ENCODE data around the gene CHN2.

Gene CHN2

GRCh38 chr7:29464753-29465152 lies 270.2 kb downstream of the CHN2 start:
- DNase-seq (ENCODE audit: low read depth in 2 of 2): no peak

DNA sequence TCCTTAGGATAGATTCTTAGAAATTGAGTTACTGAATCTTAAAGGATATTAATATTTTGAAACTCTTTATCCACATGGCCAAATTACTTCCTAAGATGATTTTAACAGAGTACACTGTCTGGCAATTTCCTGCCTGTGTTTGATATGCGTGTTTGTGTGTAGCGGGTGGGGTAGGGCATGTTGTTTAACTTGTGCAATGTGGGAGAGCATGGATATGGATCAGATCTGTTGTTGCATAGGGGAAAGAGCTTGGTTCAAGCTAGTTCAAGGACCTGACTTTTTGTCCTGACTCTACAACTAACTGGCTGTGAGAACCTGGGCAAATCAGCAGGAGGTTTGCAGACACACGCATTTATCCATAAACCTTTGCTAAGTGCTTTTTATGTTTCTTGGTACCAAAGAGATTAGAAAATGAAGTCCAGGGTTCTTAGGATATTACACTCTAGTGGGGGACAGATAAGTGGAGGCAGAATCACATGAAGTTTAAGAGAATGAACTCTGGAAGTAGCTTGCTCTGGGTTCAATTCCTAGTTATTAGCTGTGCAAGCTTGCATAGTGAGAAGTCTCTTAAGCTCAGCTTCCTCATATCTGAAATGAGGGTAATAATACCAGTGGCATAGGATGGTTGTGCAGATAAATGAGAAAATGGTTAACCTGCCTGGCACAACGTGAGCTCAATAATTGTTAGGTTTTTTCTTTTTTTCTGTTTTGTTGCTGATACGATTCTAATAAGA lies 272.8 kb downstream of the CHN2 start:
- no peak for DNase-seq (ENCODE audit: low read depth in 2 of 2)

GRCh38 chr7:29468196-29468595 lies 273.6 kb downstream of the CHN2 start:
- no peak for DNase-seq (ENCODE audit: low read depth in 2 of 2)

DNA sequence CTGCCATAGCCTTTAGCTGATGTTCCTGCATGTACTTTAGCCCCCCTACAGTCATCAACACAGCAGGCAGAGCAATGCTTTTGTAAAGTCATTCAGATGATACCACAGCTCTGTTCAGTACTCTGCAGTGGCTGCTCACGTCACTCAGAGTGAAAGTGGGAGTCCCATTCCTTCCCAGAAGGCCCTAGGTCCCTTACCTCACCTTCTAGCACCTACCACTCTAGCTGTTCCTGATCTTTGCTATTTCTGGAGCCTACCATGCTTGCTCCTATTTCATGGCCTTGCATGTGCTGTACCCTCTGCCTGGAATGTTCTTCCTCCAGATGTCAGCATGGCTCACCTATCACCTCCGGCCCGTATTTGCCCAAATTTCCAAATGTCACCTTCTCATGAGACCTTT lies 274.7 kb downstream of the CHN2 start:
- no peak for DNase-seq (ENCODE audit: low read depth in 2 of 2)

- DNase-seq (ENCODE audit: low read depth in 2 of 2): no peak
Observed at GRCh38 chr7:29469976-29470557, 275.5 kb downstream of the CHN2 start.

DNA sequence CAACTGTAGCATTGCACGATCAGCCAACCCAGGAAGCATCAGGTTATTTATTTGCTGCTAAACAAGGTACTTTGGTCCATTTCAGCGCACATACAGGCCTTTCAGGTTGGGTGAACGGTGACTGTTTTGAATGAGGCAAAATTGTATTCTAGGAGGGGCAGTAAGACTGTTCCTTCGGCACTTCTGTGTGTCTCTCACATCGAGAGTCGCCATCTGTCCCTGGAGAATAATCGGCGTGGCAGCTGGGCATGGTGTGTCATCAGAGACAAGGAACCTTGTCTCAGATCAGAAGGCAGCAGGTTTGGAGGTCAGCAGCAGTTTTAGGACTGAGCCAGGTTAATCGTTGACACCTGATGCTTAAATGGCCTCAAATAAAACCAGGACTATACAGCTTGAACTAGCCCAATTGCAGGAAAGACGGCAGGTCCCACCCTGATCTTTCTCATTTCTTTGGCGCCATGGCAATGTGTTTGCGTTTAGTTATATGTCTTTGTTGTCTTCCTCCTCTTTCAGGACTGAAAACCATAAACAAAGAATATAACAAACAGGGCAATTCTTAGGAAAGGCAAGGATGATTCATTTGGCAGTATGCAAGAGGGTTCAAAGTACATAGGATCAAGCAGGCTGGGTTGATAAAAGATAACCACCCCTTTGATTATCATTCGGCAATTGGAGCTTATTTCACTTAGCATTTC lies 277.0 kb downstream of the CHN2 start:
- no peak for DNase-seq (ENCODE audit: low read depth in 2 of 2)

GRCh38 chr7:29476916-29477315 lies 282.3 kb downstream of the CHN2 start:
- DNase-seq (ENCODE audit: low read depth in 2 of 2): no peak

DNA sequence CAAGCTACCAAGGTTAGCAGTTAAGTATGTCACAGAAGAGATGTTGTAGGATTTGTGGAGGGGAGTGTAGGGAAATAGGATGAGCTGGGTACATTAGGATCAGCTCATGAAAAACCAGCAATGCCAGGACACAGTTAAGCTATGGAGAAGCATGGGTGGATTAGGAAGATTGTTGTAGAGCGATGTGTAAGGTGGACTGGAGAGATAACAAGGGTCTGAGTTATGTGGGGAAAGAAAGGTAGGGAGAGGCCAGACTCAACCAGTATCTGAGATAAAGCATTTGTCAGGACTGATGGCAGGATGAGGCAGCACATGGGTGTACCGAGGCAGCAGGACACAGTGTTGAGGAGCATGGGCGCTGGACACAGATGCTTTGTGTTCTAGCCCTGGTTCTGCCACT lies 283.7 kb downstream of the CHN2 start:
- DNase-seq (ENCODE audit: low read depth in 2 of 2): no peak

DNA sequence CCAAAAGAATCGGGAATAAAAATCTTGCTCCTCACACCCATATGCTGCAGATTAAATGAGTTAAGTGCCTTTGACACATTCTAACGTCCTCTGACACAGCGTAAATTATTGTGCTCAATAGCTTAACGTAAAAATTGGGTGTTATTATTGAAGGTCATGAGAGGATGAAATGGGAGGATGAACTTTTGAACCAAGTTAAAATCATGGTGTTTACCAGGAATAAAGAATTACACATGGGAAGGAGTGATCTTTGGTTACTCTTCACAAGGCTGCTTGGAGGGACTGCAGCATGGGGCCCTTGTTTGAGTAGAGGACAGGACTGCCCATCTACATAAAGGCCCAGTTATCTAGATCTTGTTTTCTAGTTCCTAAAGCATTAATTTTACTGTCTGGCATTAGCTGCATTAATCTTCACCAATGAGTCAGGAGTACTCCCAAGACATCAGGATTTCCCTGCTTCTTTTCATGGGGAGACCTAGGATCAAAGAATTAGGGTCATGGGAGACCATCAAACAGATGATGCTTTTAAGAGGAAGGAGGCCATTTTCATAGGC lies 284.2 kb downstream of the CHN2 start:
- DNase-seq (ENCODE audit: low read depth in 2 of 2): no peak

GRCh38 chr7:29479301-29480200 lies 285.0 kb downstream of the CHN2 start:
- no peak for DNase-seq (ENCODE audit: low read depth in 2 of 2)

- DNase-seq (ENCODE audit: low read depth in 2 of 2): no peak
Observed at GRCh38 chr7:29480451-29480850, 285.9 kb downstream of the CHN2 start.

GRCh38 chr7:29480934-29481651 lies 286.5 kb downstream of the CHN2 start:
- DNase-seq (ENCODE audit: low read depth in 2 of 2): no peak

DNA sequence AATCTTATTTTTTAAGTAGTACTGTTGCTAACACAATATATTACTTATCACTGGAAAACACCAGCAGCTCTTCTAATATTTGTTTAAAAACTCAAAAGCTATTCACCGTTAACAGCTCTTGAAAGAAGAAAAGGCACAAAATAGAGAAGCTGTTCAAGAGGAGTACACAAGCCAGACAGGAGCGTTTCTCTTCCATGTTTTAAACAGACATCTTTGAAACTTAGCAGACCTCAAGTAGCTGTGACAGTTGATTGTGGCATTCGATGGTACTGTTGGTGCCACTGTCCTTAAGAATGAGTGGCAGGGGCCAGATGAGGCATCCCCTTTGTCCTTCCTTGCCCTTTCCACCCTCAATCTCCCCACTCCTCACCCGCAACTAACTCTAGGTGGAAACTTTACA lies 287.5 kb downstream of the CHN2 start:
- DNase-seq (ENCODE audit: low read depth in 2 of 2): no peak

DNA sequence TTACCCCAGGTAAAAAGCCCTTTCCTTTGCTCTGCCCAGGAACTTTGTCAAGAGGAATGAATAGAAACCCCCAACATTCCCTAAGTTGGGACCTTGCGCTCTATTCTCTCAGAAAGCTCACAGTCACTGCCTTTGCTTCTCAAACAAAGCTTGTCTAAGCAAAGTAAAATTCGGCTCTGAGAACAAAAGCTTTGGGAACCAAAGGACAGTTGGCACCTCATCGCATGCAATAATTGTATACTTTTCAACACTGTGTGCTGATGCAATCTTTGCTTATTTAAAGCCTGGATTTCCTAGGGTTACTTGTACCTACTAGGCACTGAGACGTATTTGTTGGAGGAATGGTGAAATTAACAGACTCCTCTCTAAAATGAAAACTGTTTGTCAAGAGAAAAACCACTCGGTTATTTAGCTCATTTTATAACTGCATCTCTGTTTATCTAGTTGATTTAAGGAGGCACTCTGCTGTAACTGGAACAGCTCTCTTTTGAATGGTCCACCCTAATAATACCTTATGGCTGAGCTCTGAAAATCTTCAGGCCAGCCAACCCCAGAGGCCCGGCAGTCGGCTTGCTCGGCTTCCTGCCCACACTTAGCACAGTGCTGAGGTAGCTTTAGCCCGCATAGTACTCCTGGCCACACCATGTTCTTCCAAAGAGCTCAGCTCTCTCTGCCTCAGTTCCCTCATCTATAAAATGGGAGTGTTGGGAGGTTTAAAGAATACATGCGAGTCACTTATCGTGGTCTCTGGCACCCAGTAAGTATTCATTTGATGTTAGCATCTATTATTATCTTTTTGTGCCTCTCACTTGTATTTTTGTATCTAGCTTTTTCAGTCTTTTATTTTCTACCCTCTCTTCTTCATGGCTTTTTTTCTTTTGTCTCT lies 288.9 kb downstream of the CHN2 start:
- DNase-seq (ENCODE audit: low read depth in 2 of 2): no peak

DNA sequence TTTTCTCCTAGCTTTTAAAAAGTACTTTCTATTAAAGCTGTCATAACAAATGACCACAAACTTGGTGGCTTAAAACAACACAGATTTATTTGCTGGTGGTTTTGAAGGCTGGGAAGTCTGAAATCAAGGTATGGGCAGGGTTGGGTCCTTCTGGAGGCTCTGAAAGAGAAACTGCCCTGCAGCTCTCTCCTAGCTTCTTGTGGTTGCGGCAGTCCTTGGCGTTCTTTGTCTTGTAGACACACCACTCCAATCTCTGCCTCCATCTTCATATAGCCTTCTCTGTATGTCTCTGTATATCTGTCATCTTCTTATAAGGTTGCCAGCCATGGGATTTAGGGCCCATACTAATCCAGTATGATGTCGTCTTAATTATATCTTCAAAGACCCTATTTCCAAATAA lies 289.7 kb downstream of the CHN2 start:
- DNase-seq (ENCODE audit: low read depth in 2 of 2): no peak

DNA sequence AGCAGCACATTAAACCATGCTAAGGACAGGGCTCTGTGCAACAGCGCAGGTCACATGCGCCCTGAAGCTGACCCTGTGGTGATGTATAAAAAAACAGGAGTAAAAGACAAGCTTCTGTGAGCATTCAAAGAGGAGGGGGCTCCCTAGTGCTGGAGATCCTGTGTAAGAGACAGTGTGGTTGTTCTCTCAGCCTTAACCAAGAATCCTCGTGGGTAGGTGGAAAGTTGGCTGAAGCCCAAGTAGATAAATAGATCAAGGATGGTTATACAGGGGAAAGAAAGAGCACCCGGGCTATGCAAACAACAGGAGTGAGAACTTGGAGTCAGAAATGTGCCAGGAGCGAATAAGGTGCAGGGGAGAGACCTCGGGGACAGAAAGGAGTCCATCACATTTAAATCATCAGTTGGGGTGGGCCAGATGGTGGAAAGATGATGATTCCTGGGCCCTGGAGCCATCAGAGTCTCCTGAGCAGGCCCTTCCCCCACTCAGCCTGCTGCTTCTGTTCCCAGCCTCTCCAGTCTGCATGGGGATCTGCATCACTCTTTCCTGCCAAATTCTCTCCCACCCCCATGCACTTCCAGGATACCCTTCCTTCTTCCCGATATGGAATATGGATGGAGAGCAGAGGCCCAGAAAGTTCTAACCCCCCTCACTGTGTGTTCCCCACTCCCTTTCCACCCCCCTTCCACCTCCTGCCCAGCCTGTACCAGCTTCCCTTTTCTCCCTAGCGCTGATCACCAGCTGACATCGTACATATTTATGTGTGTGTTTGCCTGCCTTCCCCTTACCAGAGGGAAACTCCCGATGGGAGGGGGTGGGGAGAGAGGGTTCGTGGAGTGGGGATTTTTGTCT lies 291.0 kb downstream of the CHN2 start:
- DNase-seq (ENCODE audit: low read depth in 2 of 2): no peak

DNA sequence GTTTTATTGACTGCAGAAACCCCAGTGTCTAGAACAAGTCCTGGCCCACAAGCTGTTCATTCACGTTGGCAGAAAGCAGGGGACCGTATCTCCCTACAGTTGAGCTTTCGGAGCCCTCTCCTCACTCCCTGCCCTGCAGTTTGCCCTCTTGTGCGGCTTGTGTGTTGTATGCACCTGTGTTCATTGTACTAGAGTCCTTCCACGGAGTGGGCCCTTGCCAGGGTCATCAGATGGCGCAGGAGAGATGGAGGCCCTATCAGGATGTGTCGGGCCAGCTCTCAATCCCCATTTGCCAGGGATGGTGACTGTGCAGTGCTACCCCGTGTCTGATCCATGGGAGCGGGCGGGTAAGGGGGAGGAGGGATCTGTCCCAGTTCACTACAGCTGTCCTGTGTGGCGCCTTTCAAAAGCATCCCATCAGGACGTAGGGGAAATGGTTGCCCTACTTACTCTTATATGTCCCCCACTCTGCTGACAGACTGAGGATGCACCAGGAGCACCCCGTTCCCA lies 291.7 kb downstream of the CHN2 start:
- no peak for DNase-seq (ENCODE audit: low read depth in 2 of 2)

GRCh38 chr7:29487424-29487823 lies 292.8 kb downstream of the CHN2 start:
- no peak for DNase-seq (ENCODE audit: low read depth in 2 of 2)

Measured in fibroblast of skin of left quadriceps (primary cell).